ENCODE measurements around the gene CREB5.

DNA sequence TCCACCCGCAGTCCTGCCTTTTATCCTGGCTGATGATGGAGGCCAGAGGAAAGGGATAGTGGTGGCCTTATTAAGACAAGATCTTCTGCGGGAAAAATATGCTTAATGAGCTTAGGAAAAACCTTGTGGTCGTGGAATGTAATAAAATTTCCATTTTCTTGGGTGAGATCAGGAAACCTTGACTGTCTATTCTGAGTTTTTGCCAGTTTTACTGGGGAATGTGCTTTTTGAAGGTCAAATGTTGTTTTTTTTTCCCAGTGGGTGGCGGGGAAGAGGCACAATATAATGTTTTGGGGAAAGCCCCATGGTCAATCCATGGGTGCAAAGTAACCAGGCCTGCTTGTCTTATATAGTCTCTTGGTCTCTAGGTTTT, 118.5 kb downstream of the CREB5 start:
- no peak for TF ChIP-seq POLR2AphosphoS5 (IDR thresholded peaks at IDR 0.05)
- TF ChIP-seq, protein P1, sequence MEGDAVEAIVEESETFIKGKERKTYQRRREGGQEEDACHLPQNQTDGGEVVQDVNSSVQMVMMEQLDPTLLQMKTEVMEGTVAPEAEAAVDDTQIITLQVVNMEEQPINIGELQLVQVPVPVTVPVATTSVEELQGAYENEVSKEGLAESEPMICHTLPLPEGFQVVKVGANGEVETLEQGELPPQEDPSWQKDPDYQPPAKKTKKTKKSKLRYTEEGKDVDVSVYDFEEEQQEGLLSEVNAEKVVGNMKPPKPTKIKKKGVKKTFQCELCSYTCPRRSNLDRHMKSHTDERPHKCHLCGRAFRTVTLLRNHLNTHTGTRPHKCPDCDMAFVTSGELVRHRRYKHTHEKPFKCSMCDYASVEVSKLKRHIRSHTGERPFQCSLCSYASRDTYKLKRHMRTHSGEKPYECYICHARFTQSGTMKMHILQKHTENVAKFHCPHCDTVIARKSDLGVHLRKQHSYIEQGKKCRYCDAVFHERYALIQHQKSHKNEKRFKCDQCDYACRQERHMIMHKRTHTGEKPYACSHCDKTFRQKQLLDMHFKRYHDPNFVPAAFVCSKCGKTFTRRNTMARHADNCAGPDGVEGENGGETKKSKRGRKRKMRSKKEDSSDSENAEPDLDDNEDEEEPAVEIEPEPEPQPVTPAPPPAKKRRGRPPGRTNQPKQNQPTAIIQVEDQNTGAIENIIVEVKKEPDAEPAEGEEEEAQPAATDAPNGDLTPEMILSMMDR (IDR thresholded peaks at IDR 0.05), result no peak
